ENCODE results near the gene GUCA2B.

GUCA2B gene

DNA sequence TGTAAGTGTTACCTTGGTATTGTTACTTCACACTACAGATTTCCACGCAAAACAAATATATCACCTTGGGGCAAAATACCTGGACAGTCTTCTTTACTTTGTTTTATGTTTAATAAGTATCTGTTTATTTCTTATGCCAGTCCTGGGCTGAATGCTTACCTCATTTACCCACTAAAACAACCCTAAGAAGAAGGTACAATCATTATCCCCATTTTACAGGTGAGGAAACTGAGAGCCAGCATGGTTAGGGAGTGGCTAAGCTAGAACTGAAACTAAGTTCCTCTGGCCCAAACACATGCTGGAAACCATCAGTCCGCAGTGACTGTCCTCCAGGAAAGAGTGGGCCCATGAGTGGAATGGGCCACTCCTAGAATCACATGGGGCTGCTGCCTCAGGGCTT lies 13.0 kb upstream of the GUCA2B start:
- H3K27ac ChIP-seq (ENCODE audit: insufficient read depth, low read depth, low read length, poor library complexity, severe bottlenecking), result no peak overlapping the region
- no peaks in the 10 kb centered on the region for H3K4me1 ChIP-seq (ENCODE audit: control insufficient read depth, insufficient read depth, low read length)
- no peak overlapping the region for H3K4me3 ChIP-seq (ENCODE audit: insufficient read depth, low read depth, low read length)
- WGBS, 2 experiments, result 89 to 95% methylated on average over 1 of the region's 2 CpGs
- H3K36me3 ChIP-seq (ENCODE audit: control insufficient read depth, insufficient read depth, low read length), result no peaks in the 10 kb centered on the region
- no peaks in the 10 kb centered on the region for H3K27me3 ChIP-seq (ENCODE audit: control insufficient read depth, insufficient read depth, low read length, poor library complexity, severe bottlenecking)
- H3K9me3 ChIP-seq (ENCODE audit: control insufficient read depth, low read length), result no peaks in the 10 kb centered on the region

DNA sequence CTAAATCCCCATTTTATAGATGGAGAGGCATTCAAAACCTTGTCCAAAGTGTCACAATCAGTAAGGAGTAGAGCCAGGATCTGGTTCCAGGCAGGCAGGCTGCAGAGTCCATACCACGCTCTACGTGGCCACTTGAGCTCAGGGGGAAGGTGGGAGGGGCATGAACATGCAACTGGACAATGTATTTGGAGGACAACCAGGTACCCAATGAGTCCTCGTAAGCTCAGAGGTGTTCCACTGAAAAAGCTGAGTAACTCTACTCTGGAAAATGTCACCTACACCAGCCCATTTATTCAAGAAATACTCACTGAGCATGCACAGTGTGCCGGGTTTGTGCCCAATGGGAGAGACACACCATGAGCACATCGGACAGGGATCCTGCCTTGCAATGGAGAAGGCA lies 11.2 kb upstream of the GUCA2B start:
- no peak overlapping the region for H3K27ac ChIP-seq (ENCODE audit: insufficient read depth, low read depth, low read length, poor library complexity, severe bottlenecking)
- no peaks in the 10 kb centered on the region for H3K27me3 ChIP-seq (ENCODE audit: control insufficient read depth, insufficient read depth, low read length, poor library complexity, severe bottlenecking)
- H3K4me1 ChIP-seq (ENCODE audit: control insufficient read depth, insufficient read depth, low read length), result no peaks in the 10 kb centered on the region
- H3K4me3 ChIP-seq (ENCODE audit: insufficient read depth, low read depth, low read length), result no peak overlapping the region
- 90 to 95% methylated on average over 5 of the region's 5 CpGs for WGBS, 2 experiments
- H3K36me3 ChIP-seq (ENCODE audit: control insufficient read depth, insufficient read depth, low read length), result no peaks in the 10 kb centered on the region
- no peaks in the 10 kb centered on the region for H3K9me3 ChIP-seq (ENCODE audit: control insufficient read depth, low read length)

- no peaks in the 10 kb centered on the region for H3K9me3 ChIP-seq (ENCODE audit: control insufficient read depth, low read length)
- no peaks in the 10 kb centered on the region for H3K27me3 ChIP-seq (ENCODE audit: control insufficient read depth, insufficient read depth, low read length, poor library complexity, severe bottlenecking)
- no peak overlapping the region for H3K4me3 ChIP-seq (ENCODE audit: insufficient read depth, low read depth, low read length)
- no peak overlapping the region for H3K27ac ChIP-seq (ENCODE audit: insufficient read depth, low read depth, low read length, poor library complexity, severe bottlenecking)
- no peaks in the 10 kb centered on the region for H3K4me1 ChIP-seq (ENCODE audit: control insufficient read depth, insufficient read depth, low read length)
- no peaks in the 10 kb centered on the region for H3K36me3 ChIP-seq (ENCODE audit: control insufficient read depth, insufficient read depth, low read length)
- WGBS, 2 experiments, result 82 to 88% methylated on average over 4 of the region's 4 CpGs
Observed at GRCh38 chr1:42142894-42143675, 10.1 kb upstream of the GUCA2B start.

- Histone ChIP-seq H3K9me3 (ENCODE audit: control insufficient read depth, low read length) (no peaks in the 10 kb centered on the region), H3K4me1 (ENCODE audit: control insufficient read depth, insufficient read depth, low read length) (no peaks in the 10 kb centered on the region), H3K27ac (ENCODE audit: insufficient read depth, low read depth, low read length, poor library complexity, severe bottlenecking) (no peak overlapping the region), H3K36me3 (ENCODE audit: control insufficient read depth, insufficient read depth, low read length) (no peaks in the 10 kb centered on the region), H3K4me3 (ENCODE audit: insufficient read depth, low read depth, low read length) (no peak overlapping the region), H3K27me3 (ENCODE audit: control insufficient read depth, insufficient read depth, low read length, poor library complexity, severe bottlenecking) (no peaks in the 10 kb centered on the region)
- whole genome bisulfite sequencing, 2 experiments, result 74 to 77% methylated on average over 13 of the region's 13 CpGs
Observed at GRCh38 chr1:42143896-42144710, 9.1 kb upstream of the GUCA2B start.

- H3K36me3 ChIP-seq (ENCODE audit: control insufficient read depth, insufficient read depth, low read length), result no peaks in the 10 kb centered on the region
- no peaks in the 10 kb centered on the region for H3K27me3 ChIP-seq (ENCODE audit: control insufficient read depth, insufficient read depth, low read length, poor library complexity, severe bottlenecking)
- H3K9me3 ChIP-seq (ENCODE audit: control insufficient read depth, low read length), result no peaks in the 10 kb centered on the region
- WGBS, 2 experiments, result 92% methylated on average over 12 of the region's 12 CpGs
- H3K4me1 ChIP-seq (ENCODE audit: control insufficient read depth, insufficient read depth, low read length), result no peaks in the 10 kb centered on the region
- H3K4me3 ChIP-seq (ENCODE audit: insufficient read depth, low read depth, low read length), result no peak overlapping the region
- H3K27ac ChIP-seq (ENCODE audit: insufficient read depth, low read depth, low read length, poor library complexity, severe bottlenecking), result no peak overlapping the region
Observed at GRCh38 chr1:42144711-42145388, 8.4 kb upstream of the GUCA2B start.

- Histone ChIP-seq H3K9me3 (ENCODE audit: control insufficient read depth, low read length) (no peaks in the 10 kb centered on the region), H3K4me3 (ENCODE audit: insufficient read depth, low read depth, low read length) (no peak overlapping the region), H3K36me3 (ENCODE audit: control insufficient read depth, insufficient read depth, low read length) (no peaks in the 10 kb centered on the region), H3K4me1 (ENCODE audit: control insufficient read depth, insufficient read depth, low read length) (no peaks in the 10 kb centered on the region), H3K27me3 (ENCODE audit: control insufficient read depth, insufficient read depth, low read length, poor library complexity, severe bottlenecking) (no peaks in the 10 kb centered on the region), H3K27ac (ENCODE audit: insufficient read depth, low read depth, low read length, poor library complexity, severe bottlenecking) (no peak overlapping the region)
- WGBS, 2 experiments, result 89 to 91% methylated on average over 8 of the region's 8 CpGs
Observed at GRCh38 chr1:42145389-42145716, 7.9 kb upstream of the GUCA2B start.

DNA sequence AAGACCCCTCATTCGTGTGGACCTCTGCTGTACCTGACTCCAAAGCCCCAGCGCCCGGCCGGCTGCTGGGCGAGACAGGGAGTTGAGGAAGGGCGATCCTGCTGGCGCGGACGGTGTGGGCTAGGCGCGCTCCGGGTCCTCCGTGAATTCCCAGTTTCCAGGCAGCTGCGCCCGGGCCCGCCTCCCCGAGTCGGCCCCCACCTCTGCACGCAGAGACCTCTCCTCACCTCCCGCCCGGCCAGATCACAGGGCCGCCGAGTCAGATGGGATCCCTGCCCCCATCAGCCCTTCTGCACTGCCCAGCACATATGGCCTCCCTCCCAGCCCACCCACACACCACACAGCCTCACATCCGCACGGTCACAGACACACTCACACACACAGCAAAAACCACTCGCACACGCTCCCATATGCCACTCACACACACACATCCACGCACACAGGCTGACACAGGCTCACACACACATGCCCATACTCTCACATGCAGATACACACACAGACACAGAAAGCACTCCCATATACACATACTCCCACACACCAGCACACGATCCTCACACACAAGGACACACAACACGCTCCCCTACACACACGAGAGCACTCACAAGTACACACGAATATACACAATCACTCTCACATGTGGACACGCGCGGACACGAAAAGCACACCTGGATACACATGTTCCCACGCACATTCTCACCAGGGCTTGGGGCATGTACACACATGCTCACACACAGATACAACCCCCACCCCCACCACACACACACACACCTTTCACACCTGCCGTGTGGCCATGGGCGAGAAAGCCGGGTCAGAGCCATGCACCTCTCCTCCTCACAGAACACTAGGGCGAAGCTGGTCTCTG lies 7.2 kb upstream of the GUCA2B start:
- H3K27ac ChIP-seq (ENCODE audit: insufficient read depth, low read depth, low read length, poor library complexity, severe bottlenecking), result no peak overlapping the region
- H3K4me1 ChIP-seq (ENCODE audit: control insufficient read depth, insufficient read depth, low read length), result no peaks in the 10 kb centered on the region
- no peaks in the 10 kb centered on the region for H3K36me3 ChIP-seq (ENCODE audit: control insufficient read depth, insufficient read depth, low read length)
- no peak overlapping the region for H3K4me3 ChIP-seq (ENCODE audit: insufficient read depth, low read depth, low read length)
- no peaks in the 10 kb centered on the region for H3K27me3 ChIP-seq (ENCODE audit: control insufficient read depth, insufficient read depth, low read length, poor library complexity, severe bottlenecking)
- no peaks in the 10 kb centered on the region for H3K9me3 ChIP-seq (ENCODE audit: control insufficient read depth, low read length)
- WGBS, 2 experiments, result 91% methylated on average over 41 of the region's 41 CpGs

DNA sequence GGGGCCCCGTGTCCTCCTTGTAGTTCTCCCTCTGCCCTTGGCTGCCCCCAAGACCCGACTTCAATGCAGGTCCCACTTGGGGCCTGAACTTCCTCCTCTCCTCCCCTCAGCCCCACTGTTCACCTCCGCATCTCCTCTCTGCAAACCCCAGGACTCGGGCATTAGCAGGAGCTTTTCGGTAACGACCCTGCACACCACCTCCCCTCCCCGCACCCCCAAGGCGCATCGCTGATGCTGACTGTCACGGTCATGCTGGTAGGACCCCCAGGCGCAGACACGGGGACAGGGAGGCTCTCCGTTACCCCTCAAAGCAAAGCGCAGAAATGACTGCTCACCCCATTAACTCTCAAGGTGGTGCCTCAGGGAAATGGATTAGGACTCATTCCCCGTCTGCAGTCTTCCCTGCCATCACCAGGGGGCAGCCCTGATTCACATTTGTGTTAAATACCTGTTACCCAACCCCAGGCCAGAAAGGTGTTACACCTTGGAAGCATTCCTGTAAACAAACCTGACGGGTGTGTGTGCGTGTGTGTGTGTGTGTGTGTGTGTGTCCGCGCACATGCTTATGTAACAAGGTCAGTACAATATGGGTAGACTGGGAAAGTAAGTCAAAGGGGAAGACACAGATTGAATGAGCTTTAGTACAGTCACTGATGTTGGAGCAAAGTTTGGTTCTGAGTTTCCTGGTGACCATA lies 6.4 kb upstream of the GUCA2B start:
- WGBS, 2 experiments, result 48% methylated on average over 19 of the region's 19 CpGs
- no peaks in the 10 kb centered on the region for H3K27me3 ChIP-seq (ENCODE audit: control insufficient read depth, insufficient read depth, low read length, poor library complexity, severe bottlenecking)
- H3K4me1 ChIP-seq (ENCODE audit: control insufficient read depth, insufficient read depth, low read length), result no peaks in the 10 kb centered on the region
- no peaks in the 10 kb centered on the region for H3K36me3 ChIP-seq (ENCODE audit: control insufficient read depth, insufficient read depth, low read length)
- no peaks in the 10 kb centered on the region for H3K9me3 ChIP-seq (ENCODE audit: control insufficient read depth, low read length)
- H3K4me3 ChIP-seq (ENCODE audit: insufficient read depth, low read depth, low read length), result no peak overlapping the region
- no peak overlapping the region for H3K27ac ChIP-seq (ENCODE audit: insufficient read depth, low read depth, low read length, poor library complexity, severe bottlenecking)

- H3K9me3 ChIP-seq (ENCODE audit: control insufficient read depth, low read length), result no peaks in the 10 kb centered on the region
- 90% methylated on average over 1 of the region's 1 CpG; no CpG with 5 or more reads in 1 of the 2 experiments for WGBS, 2 experiments
- no peaks in the 10 kb centered on the region for H3K27me3 ChIP-seq (ENCODE audit: control insufficient read depth, insufficient read depth, low read length, poor library complexity, severe bottlenecking)
- H3K36me3 ChIP-seq (ENCODE audit: control insufficient read depth, insufficient read depth, low read length), result no peaks in the 10 kb centered on the region
- H3K4me1 ChIP-seq (ENCODE audit: control insufficient read depth, insufficient read depth, low read length), result no peaks in the 10 kb centered on the region
- no peak overlapping the region for H3K27ac ChIP-seq (ENCODE audit: insufficient read depth, low read depth, low read length, poor library complexity, severe bottlenecking)
- H3K4me3 ChIP-seq (ENCODE audit: insufficient read depth, low read depth, low read length), result no peak overlapping the region
Observed at GRCh38 chr1:42148166-42148565, 5.0 kb upstream of the GUCA2B start.
